ACHN (cell line): ENCODE measurements around the gene MMS19.
"Not testable (repeated sequence)": the region's sequence is repeated elsewhere in the genome, so short reads cannot be mapped to it uniquely, and the experiment has no call there.

Experiments used
- DNase-seq: peaks from one replicate; pipeline ENCODE4 v3.0.0-alpha.2; 2015
- in situ Hi-C: cut with HindIII; loops from 2 replicates; pipeline ENCODE4 v1.10.0; 2017; ENCODE audit warnings: low sequenced_read_pairs, low pct_ligation_motif_present, low pct_unique_long_range_greater_than_20kb

The MMS19 gene

DNA sequence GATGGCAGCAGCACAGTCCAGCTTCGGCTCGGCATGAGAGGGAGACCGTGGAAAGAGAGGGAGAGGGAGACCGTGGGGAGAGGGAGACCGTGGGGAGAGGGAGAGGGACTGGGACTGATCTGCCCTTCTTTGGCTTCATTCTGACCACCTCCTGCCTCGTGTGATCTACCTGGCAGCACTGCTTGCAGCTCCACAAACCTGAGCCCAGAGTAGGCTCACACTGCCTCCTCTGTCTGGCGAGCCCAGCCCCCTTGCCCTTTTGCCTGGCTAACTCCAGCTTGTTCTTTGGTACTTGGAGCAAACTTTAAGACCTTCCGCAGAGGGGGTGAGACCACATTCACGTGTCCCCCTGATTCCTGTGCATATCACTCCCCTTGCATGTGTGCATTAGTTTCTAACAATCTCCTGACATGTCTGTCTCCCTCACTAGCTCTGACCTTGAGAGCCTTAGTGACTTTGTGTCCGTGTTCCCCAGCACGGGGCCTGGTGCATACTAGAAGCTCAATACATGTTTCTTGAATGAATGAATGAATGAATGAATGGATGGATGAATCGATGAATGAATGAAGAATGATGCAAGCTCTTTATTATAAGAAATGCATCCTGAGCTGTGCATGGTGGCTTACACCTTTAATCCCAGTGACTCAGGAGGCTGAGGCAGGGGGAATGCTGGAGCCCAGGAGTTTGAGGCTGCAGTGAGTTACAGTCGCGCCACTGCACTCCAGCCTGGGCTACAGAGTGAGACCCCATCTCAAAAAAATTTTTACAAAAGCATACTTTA, 31.7 kb upstream of the MMS19 start:
- in situ Hi-C loops, result no loop called here
- DNase-seq, result peak; percentile 33

- DNase-seq, in situ Hi-C loops: not testable (repeated sequence)
Observed at GRCh38 chr10:97528876-97529275, 30.7 kb upstream of the MMS19 start.

DNA sequence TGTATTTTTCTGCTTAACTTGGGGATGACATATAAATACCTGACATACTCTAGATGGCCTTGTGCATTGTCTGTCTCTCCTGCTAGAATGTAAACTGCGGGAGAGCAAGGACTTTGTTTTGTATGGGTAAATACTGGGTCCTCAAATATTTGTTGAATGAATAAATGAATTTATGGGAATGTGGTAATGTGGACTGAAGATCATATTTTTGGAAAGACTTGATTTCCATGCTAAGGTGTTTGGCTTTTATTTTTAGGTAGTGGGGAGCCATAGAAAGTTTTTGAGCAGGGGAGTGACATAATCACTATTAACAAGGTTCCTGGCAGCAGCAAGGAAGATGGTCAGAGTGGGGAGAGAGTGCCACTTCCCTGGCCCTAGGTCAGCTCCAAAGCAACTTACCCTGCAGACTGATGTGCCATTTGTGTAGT, 27.5 kb upstream of the MMS19 start:
- in situ Hi-C loops, result no loop called here
- DNase-seq, result no peak

DNA sequence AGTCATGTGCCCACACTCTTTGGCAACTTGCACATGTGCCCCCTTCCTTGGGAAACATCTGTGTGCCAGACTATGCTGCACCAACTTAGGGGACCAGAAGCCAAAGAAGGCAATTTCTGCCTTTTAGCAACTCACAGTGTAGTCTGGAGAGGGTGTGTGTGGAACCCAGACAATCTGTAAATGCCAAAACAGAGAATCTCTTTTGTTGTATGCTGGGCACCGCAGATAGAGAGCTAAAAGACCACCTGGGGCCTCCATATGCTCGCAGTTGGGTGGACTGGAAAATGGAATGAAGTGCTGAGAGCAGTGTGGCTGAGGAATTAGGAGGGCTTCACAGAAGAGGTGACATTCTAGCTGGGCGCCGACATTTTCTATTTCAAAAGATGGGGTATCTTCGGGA, 26.9 kb upstream of the MMS19 start:
- in situ Hi-C loops, result no loop called here
- no peak for DNase-seq

- in situ Hi-C loops, result no loop called here
Observed at GRCh38 chr10:97522937-97523336, 24.7 kb upstream of the MMS19 start.

GRCh38 chr10:97522071-97522470, 23.8 kb upstream of the MMS19 start:
- no peak for DNase-seq
- in situ Hi-C loops, result no loop called here

More at GRCh38 chr10:97522937-97523336, 24.7 kb upstream of the MMS19 start:
- DNase-seq, result no peak

DNA sequence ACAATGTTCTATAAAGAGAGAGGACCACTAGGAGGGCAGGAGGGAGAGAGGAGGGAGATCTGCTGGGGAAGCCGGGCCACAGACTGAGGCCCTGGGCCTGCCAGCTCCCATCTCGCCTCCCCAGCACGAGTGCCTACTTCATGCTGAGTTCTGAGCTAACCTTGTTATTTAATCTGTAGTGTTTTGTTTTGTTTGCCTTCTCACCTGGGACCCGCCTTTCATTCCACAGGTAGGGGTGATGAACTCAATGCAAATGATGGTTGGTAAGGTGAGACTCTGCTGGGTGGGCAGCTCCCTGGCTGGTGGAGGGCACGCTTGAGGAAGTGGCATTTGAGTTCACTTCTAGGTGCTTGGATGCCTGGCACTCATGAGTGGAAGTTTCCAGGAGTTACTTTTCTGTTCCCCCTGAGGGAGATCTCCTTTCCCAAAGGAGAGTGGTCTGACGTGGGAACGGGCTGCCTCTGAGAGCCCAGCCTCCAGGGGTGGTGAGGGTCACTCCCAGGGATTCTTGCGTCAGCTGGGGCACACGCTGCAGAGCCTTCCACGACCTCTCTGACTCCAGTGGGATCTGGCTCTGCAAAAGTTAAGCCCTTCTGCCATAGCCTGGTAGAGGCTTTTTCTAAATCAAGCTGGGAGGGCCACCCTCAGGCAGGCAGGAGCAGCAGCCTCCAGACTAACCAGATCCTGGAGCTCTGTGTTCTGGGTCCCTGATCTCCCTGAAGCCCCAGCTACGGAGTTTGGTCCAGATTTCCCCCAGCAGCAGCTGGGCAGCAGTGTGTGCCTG, 22.9 kb upstream of the MMS19 start:
- DNase-seq, result no peak
- in situ Hi-C loops, result no loop called here

DNA sequence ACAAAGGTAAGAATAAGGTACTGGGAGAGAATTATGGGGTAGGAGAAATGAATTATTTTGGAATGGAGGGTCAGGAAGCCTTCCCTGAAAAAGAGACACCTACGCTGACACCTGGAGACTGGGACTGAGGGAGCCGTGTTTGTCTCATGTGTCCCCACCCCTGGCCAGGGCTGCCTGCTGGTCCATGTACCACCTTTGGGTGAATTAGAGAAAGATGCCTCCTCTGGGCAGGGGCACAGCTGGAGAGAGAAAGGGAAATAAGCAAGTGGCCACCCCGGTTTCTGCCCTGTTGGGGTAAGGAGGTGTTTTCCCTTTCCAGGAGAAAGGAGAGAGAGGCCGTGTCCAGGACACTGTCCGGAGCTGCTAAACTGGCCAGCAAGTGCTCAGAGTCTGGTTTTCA, 22.3 kb upstream of the MMS19 start:
- DNase-seq, result no peak
- in situ Hi-C loops, result no loop called here

DNA sequence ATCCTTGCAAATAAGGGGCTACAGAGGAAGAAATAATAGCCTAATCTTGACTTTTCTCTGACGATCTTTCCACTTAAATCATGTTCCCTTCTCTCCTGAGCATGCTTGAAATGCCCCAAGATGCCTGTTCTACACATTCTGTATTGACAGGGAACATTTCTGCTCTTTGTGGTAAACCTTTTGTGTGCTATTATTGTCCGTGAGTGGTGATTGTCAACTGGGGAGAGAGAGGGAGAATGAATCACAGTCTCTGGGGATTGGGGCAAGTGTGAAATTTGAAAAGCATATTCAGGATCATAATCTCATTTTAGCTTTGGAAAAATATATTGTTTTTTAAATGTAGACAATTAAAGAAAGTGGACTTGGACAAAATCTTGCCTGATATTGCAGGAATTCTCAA, 21.1 kb upstream of the MMS19 start:
- in situ Hi-C loops, result no loop called here
- no peak for DNase-seq

DNA sequence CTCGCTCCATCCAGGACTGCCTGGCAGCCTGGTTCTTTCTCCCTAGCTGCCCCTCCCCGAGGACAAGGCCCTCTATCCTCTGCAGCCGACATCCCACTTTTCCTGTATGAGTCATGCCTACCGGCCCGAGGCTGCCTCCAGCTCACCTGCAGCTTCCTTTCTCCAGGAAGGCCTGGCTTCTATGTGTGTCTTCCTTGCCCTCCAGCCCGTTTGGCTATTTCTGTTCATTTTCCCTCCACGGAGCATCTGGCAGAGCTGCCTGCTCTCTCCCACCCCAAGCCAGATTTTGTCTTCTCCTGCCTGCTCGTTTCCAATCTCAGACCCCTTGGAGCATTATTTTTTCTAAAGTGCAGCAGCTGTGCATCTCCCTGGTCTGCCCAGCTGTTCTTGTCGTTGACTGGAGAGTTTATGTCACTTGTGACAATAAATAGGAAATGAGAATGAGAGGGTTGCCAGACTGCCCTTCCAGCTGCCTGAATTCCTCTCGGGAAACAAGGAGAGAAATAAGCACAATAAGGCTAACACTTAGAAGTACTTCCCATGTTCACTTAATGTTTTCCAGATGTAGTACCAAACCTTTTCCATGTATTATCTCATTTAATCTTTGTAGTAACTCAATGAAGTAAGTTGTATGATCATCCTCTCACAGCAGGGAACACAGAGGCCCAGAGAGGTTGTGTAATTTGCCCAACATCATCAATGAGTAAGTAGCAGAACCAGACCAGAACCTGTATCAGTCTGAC, 20.2 kb upstream of the MMS19 start:
- DNase-seq, result peak; percentile 45
- in situ Hi-C loops, result no loop called here

DNA sequence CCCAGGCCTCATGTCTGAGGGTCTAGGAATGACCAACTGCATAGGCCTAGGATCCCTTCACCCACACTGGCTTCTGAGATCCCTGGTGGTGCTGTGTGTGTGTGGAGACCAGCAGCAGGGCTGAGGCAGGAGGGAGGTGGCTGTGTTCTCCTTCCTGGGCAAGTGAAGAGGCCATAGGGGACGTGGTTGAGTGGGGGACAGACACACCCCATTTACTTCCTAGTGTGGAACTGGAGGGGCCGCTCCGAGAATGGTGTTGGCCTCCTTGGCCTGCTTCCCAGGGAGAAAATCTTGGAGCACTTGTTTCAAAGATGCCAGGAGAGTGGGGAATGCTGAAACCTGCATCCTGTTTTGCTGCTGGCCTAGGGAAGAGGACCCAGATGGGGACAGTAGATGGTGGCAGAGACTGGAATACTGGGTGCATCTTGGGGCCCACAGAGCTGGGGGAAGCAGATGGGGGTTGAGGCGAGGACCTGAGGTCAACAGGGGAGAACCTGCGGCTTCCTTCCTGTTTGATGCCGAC, 19.6 kb upstream of the MMS19 start:
- in situ Hi-C loops, result no loop called here
- DNase-seq, result no peak

- in situ Hi-C loops, result no loop called here
- DNase-seq, result no peak
Observed at GRCh38 chr10:97517096-97517750, 19.0 kb upstream of the MMS19 start.

DNA sequence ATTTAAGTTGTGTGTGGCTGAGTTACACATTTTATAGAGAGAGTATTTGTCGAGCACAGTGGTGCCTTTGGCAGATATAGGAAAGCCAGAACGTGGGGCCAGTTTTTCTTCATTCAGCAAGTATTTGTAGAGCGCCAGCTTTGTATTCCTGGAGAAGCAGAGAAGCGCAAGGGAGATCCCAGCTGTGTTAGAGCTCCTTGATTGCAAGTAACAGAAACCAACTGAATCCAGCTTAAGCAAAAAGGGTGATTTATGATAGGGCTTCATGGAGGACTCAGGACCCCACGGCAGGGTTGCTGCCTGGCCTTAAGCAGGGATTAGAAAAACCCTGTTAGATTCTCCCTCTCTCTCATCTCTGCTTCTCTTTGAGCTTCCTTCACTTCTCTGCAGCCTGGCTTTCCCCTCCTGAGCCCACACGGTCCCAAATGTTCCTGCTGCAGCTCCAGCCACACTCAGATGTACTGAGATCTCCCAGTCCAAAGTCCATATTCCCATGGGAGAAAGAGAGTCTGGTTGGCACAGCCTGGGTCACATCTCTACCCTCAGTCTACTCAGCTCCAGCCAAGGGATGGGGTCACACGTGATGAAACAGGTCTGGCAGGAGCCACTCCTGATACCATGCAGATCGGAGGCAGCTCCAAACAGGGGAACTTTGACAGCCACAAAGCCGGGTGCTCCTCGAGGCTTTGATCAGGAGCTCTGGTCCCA, 17.2 kb upstream of the MMS19 start:
- DNase-seq, result no peak
- in situ Hi-C loops, result no loop called here

DNA sequence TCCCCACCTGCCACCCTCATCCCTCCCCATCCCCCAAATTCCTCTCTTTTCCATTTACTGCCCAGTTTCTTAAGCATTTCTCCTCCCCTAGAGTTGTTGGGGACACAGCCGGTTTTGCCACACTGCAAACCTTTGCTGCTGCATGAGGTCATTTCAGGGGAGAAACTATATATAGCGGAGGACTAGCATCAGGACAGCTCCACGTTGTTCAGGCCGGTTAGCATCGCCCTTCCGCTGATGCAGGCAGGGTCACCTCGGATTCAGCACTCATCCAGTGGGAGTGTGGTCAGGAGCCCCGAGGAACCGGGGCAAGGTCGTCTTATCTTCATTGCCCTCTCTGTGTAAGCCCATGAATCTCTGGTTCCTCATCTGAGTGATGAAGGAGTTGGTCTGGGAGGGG, 16.1 kb upstream of the MMS19 start:
- in situ Hi-C loops, result no loop called here
- DNase-seq, result no peak

DNA sequence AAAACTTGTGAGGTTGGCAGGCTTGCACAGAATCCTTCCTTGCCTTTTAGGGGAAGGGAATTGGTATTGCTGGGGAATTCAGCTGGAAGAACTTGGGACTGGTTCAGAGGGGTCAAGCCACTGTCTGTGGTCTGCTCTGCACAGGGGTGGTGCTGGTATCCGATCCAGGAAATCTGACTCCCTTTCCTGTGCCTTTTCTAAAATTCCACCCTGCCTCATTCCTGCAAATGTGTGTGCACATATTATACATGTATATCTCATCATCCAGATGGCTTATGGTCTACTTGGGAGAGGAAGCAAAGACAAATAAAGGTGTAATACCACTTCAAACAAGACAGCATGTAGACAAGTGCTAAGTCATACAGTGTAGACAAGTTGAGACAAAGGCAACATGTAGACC, 14.8 kb upstream of the MMS19 start:
- DNase-seq, result no peak
- in situ Hi-C loops, result no loop called here

DNA sequence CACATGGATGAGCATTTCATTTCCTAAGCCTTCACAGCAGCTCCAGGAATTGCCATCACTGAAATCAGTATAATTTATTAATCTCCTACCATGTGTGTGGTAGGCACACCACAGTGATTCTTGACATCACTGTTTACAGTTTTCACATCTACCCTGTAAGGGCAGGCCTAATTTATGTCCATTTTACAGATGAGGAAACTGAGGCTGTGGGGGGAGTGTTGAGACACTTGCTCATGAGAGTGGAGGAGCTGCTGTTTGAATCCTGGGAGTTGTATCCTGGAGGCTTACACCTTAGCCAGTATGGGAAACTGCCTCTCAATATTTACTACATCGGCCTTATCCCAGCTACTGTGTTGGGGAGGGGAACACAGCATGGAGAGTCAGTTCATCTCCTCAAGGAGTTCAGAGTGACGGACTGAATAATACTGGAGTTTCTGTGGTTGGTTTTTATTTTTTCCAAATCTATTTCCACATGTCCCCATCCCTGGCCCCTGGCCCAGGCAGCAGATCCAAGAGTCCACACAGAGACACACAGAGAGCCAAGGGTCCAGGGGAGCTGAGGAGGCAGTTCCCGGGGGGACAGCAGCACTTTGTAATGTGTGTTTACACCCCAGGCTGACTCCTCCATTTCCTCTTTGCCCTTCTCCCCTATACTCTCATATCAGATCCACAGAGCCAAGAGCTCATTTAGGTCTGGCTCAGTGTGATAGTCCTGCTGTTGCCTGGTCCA, 13.7 kb upstream of the MMS19 start:
- DNase-seq, result no peak
- in situ Hi-C loops, result no loop called here

DNA sequence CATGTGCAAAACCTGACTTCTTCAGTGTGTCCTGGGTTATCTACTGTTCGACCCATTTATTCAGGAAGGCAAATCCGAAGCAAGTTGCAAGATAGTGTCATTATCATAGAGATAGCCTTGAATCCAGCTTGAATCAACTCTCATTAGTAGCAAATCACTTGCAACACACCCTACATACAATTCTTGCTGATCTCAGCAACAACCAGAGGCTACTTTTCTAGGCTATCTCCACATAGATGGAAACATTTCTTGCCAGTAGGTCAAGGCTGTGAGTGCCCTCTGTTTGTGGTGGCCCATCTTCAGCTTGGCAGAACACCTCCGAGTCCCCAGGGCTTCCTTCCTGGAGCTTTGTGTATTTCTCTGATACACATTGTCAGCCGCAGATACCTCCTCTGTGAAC, 12.5 kb upstream of the MMS19 start:
- in situ Hi-C loops, result no loop called here
- no peak for DNase-seq
